Measurements from ENCODE around the gene SAP30BP. TPM values are rescaled to one million over a fixed set of nuclear protein-coding genes. Genes with fewer than 3 reads are reported as not detected.

SAP30BP gene
- total RNA-seq, 4 donors from 2014 or later: 54.0 to 85.1 (median 74.1) TPM

- H3K4me3 ChIP-seq (ENCODE audit: low read depth, poor library complexity, severe bottlenecking): no peak overlapping the region
- intact Hi-C loops (cut with DNase I; ENCODE audit: low total_unique reads): no loop called here
- DNase-seq (ENCODE audit: low spot score in 2 of 2): no peak
- TF ChIP-seq CTCF (IDR thresholded peaks at IDR 0.05) (no peak), POLR2A (IDR thresholded peaks at IDR 0.05) (no peak)
- WGBS, 2 donors: 66 to 72% methylated on average over 7 of the region's 7 CpGs
These were observed 24.9 kb upstream of the SAP30BP start for GRCh38 chr17:75642182-75642783.

GRCh38 chr17:75642784-75643642, 24.1 kb upstream of the SAP30BP start:
- no peak for TF ChIP-seq CTCF (IDR thresholded peaks at IDR 0.05)
- no peak overlapping the region for H3K4me3 ChIP-seq (ENCODE audit: low read depth, poor library complexity, severe bottlenecking)
- WGBS, 2 donors: 52 to 56% methylated on average over 14 to 17 of the region's 17 CpGs
- DNase-seq (ENCODE audit: low spot score in 2 of 2): no peak
- intact Hi-C loops (cut with DNase I; ENCODE audit: low total_unique reads): no loop called here

GRCh38 chr17:75643643-75644017, 23.5 kb upstream of the SAP30BP start:
- no peak for TF ChIP-seq POLR2A (IDR thresholded peaks at IDR 0.05)
- no peak for TF ChIP-seq CTCF (IDR thresholded peaks at IDR 0.05)
- DNase-seq (ENCODE audit: low spot score in 2 of 2): no peak
- intact Hi-C loops (cut with DNase I; ENCODE audit: low total_unique reads): no loop called here
- 79 to 85% methylated on average over 7 of the region's 7 CpGs for WGBS, 2 donors
- no peak overlapping the region for H3K4me3 ChIP-seq (ENCODE audit: low read depth, poor library complexity, severe bottlenecking)

GRCh38 chr17:75645501-75645888, 21.6 kb upstream of the SAP30BP start:
- 46 to 49% methylated on average over 7 of the region's 7 CpGs for WGBS, 2 donors
- DNase-seq (ENCODE audit: low spot score in 2 of 2): peak in 1 of 2 donors; percentile 43
- intact Hi-C loops (cut with DNase I; ENCODE audit: low total_unique reads): no loop called here
- TF ChIP-seq POLR2A (IDR thresholded peaks at IDR 0.05) (no peak), CTCF (IDR thresholded peaks at IDR 0.05) (no peak)
- no peak overlapping the region for H3K4me3 ChIP-seq (ENCODE audit: low read depth, poor library complexity, severe bottlenecking)

- no peak for TF ChIP-seq POLR2A (IDR thresholded peaks at IDR 0.05)
- no peak for TF ChIP-seq CTCF (IDR thresholded peaks at IDR 0.05)
- no peak for DNase-seq (ENCODE audit: low spot score in 2 of 2)
- intact Hi-C loops (cut with DNase I; ENCODE audit: low total_unique reads): no loop called here
- no peak overlapping the region for H3K4me3 ChIP-seq (ENCODE audit: low read depth, poor library complexity, severe bottlenecking)
- WGBS, 2 donors: 63 to 77% methylated on average over 15 to 17 of the region's 17 CpGs
These were observed 21.1 kb upstream of the SAP30BP start for GRCh38 chr17:75645889-75646637.

Data from lower leg skin (tissue), 4 donors.